Measurements from ENCODE around the gene NKTR.

The NKTR gene

DNA sequence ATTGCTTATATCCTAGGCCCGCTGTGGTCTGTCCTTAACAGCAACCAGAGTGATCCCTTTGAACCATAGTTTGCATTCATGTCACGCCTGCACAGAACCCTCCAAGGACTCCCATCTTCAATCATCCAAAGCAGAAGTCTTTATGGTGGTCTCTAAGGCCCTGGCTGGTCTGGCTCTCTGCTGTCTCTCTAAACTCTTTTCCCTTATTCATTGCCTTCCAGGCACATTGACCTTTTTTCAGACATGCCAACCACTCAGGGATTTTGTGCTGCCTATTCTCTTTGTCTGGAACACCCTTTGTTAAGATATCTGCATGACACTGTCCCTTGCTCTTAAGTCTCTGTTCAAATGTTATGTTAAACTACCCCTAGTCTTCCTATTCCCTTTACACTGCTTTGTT is 31.1 kb downstream of the NKTR start:
- Histone ChIP-seq H4K20me1 (ENCODE audit: insufficient read depth) (no peaks in the 10 kb centered on the region), H3K4me2 (no peak overlapping the region), H3K27ac (no peak overlapping the region), H3K27me3 (ENCODE audit: insufficient read depth, low read depth) (no peaks in the 10 kb centered on the region), H3K4me1 (ENCODE audit: low read depth, poor library complexity, severe bottlenecking) (no peaks in the 10 kb centered on the region), H3K79me2 (ENCODE audit: insufficient read depth, low read depth) (no peaks in the 10 kb centered on the region), H3K4me3 (IDR thresholded peaks at IDR 0.05; ENCODE audit: insufficient read depth, low read depth, low read length) (no peak overlapping the region), H2AFZ (ENCODE audit: low read depth) (no peak overlapping the region), H3K9ac (no peak overlapping the region), H3K36me3 (ENCODE audit: insufficient read depth) (no peaks in the 10 kb centered on the region)
- no peak for TF ChIP-seq CTCF (conservative IDR thresholded peaks at IDR 0.05; ENCODE audit: low read depth, low read length)

DNA sequence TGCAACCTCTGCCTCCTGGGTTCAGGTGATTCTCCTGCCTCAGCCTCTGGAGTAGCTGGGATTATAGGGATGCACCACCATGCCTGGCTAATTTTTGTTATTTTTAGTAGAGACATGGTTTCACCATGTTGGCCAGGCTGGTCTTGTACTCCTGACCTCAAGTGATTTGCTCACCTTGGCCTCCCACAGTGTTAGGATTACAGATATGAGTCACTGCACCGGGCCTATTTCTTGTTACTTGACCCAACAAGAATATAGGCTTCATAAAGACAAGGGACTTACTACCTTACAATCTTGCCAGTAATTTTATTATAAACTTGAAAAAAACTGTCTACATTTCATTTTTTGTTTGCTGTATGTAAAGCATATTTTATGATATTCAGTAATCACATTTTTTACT is 31.7 kb downstream of the NKTR start:
- Histone ChIP-seq H3K27me3 (ENCODE audit: insufficient read depth, low read depth) (no peaks in the 10 kb centered on the region), H3K4me3 (IDR thresholded peaks at IDR 0.05; ENCODE audit: insufficient read depth, low read depth, low read length) (no peak overlapping the region), H2AFZ (ENCODE audit: low read depth) (no peak overlapping the region), H3K79me2 (ENCODE audit: insufficient read depth, low read depth) (no peaks in the 10 kb centered on the region), H3K27ac (no peak overlapping the region), H4K20me1 (ENCODE audit: insufficient read depth) (no peaks in the 10 kb centered on the region), H3K9ac (no peak overlapping the region), H3K4me1 (ENCODE audit: low read depth, poor library complexity, severe bottlenecking) (no peaks in the 10 kb centered on the region), H3K4me2 (no peak overlapping the region), H3K36me3 (ENCODE audit: insufficient read depth) (no peaks in the 10 kb centered on the region)
- no peak for TF ChIP-seq CTCF (conservative IDR thresholded peaks at IDR 0.05; ENCODE audit: low read depth, low read length)

DNA sequence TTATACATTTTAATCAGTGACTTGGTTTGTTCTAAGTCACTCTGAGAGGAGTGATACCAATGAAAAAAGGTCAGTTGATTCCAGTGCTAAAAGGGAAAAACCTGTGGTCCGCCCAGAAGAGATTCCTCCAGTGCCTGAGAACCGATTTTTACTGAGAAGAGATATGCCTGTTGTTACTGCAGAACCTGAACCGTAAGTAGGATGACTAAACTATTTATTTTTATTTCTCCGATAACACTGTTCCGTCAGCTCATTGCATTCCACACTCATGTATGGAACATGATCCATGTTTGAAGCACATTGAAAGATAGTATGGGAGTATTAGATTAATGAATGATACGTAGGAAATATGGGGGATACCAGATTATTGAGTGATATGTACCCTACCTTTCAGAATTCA is 33.1 kb downstream of the NKTR start:
- Histone ChIP-seq H3K4me3 (IDR thresholded peaks at IDR 0.05; ENCODE audit: insufficient read depth, low read depth, low read length) (no peak overlapping the region), H4K20me1 (ENCODE audit: insufficient read depth) (no peaks in the 10 kb centered on the region), H3K36me3 (ENCODE audit: insufficient read depth) (no peaks in the 10 kb centered on the region), H3K4me1 (ENCODE audit: low read depth, poor library complexity, severe bottlenecking) (no peaks in the 10 kb centered on the region), H3K9ac (no peak overlapping the region), H3K79me2 (ENCODE audit: insufficient read depth, low read depth) (no peaks in the 10 kb centered on the region), H3K27ac (no peak overlapping the region), H2AFZ (ENCODE audit: low read depth) (no peak overlapping the region), H3K4me2 (no peak overlapping the region), H3K27me3 (ENCODE audit: insufficient read depth, low read depth) (no peaks in the 10 kb centered on the region)
- no peak for TF ChIP-seq CTCF (conservative IDR thresholded peaks at IDR 0.05; ENCODE audit: low read depth, low read length)

GRCh38 chr3:42635111-42635510 is 34.6 kb downstream of the NKTR start:
- Histone ChIP-seq H3K9ac (no peak overlapping the region), H3K4me3 (IDR thresholded peaks at IDR 0.05; ENCODE audit: insufficient read depth, low read depth, low read length) (no peak overlapping the region), H3K36me3 (ENCODE audit: insufficient read depth) (no peaks in the 10 kb centered on the region), H3K27ac (no peak overlapping the region), H4K20me1 (ENCODE audit: insufficient read depth) (no peaks in the 10 kb centered on the region), H3K4me2 (no peak overlapping the region), H2AFZ (ENCODE audit: low read depth) (no peak overlapping the region), H3K27me3 (ENCODE audit: insufficient read depth, low read depth) (no peaks in the 10 kb centered on the region), H3K4me1 (ENCODE audit: low read depth, poor library complexity, severe bottlenecking) (no peaks in the 10 kb centered on the region), H3K79me2 (ENCODE audit: insufficient read depth, low read depth) (no peaks in the 10 kb centered on the region)
- TF ChIP-seq CTCF (conservative IDR thresholded peaks at IDR 0.05; ENCODE audit: low read depth, low read length) = no peak

DNA sequence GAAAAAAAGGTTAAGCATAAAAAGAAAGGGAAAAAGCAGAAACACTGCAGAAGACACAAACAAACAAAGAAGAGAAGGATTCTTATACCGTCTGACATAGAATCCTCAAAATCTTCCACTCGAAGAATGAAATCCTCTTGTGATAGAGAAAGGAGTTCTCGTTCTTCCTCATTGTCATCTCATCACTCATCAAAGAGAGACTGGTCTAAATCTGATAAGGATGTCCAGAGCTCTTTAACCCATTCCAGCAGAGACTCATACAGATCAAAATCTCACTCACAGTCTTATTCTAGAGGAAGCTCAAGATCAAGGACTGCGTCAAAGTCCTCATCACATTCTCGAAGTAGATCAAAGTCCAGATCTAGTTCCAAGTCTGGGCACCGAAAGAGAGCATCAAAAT is 36.5 kb downstream of the NKTR start:
- no peaks in the 10 kb centered on the region for H3K4me1 ChIP-seq (ENCODE audit: low read depth, poor library complexity, severe bottlenecking)
- H3K4me2 ChIP-seq = no peak overlapping the region
- H3K79me2 ChIP-seq (ENCODE audit: insufficient read depth, low read depth) = no peaks in the 10 kb centered on the region
- no peaks in the 10 kb centered on the region for H3K27me3 ChIP-seq (ENCODE audit: insufficient read depth, low read depth)
- no peak overlapping the region for H3K9ac ChIP-seq
- no peaks in the 10 kb centered on the region for H3K36me3 ChIP-seq (ENCODE audit: insufficient read depth)
- no peak for TF ChIP-seq CTCF (conservative IDR thresholded peaks at IDR 0.05; ENCODE audit: low read depth, low read length)
- H4K20me1 ChIP-seq (ENCODE audit: insufficient read depth) = no peaks in the 10 kb centered on the region
- H3K4me3 ChIP-seq (IDR thresholded peaks at IDR 0.05; ENCODE audit: insufficient read depth, low read depth, low read length) = no peak overlapping the region
- no peak overlapping the region for H2AFZ ChIP-seq (ENCODE audit: low read depth)
- no peak overlapping the region for H3K27ac ChIP-seq
